ENCODE data around the gene IL1A. TPM values are rescaled to one million over a fixed set of nuclear protein-coding genes. Genes with fewer than 3 reads are reported as not detected.

IL1A gene
- total and polyA plus RNA-seq, 9 of the 15 experiments (the other 6 are each of a cell fraction or from before 2014, with no cell fraction given), result 0.03 to 0.27 (median 0.14) TPM; not detected in 2

DNA sequence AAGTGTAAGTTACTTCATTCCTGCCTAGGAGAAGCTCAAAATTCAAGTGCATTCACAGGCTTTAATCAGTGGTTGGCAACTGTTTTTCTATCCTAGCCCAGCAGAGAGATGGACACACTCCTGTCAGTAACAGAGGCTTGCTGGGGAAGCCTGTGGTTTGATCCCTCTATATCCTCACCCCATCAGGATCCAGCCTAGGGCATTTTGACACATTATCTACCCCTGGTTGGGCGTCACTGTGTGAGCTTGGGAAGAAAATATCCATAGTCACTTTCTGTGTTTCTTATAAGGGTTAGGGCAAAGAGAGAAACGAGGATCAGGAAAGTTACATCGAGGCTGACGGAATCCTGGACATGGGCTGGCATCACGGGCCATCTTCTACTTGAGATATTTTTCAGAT is 53.5 kb downstream of the IL1A start:
- WGBS (ENCODE audit: insufficient coverage, low coverage, missing lambda C conversion rate), result 68% methylated on average over 5 of the region's 5 CpGs
- no peak for FAIRE-seq

More for the DNA sequence above, 53.5 kb downstream of the IL1A start:
- CTCF ChIA-PET (ENCODE audit: low intra/inter-chr PET ratio), result no interaction called here
- Histone ChIP-seq H3K9me1 (ENCODE audit: control insufficient read depth, insufficient read depth, low read length) (no peaks in the 10 kb centered on the region), H3K27me3 (ENCODE audit: control insufficient read depth in 2 of 2, insufficient read depth in 2 of 2, low read length in 2 of 2) (no peaks in the 10 kb centered on the region), H3K4me1 (replicated peaks in 1 of 2; ENCODE audit: control insufficient read depth in 2 of 2, insufficient read depth in 2 of 2, low read length in 2 of 2) (peaks cover 27 to 35% of the 10 kb centered on the region in 2 experiments), H4K20me1 (replicated peaks; ENCODE audit: control insufficient read depth, insufficient read depth, low read length) (no peaks in the 10 kb centered on the region), H3K4me3 (no peak overlapping the region), H3K9me3 (replicated peaks; ENCODE audit: control insufficient read depth, insufficient read depth, low read depth, low read length) (no peaks in the 10 kb centered on the region), H3K9ac (ENCODE audit: insufficient read depth in 1 of 2, low read depth in 2 of 2, low read length in 2 of 2) (no peak overlapping the region), H2AFZ (ENCODE audit: low read depth, low read length) (no peak overlapping the region), H3K4me2 (ENCODE audit: insufficient read depth, low read length) (no peak overlapping the region), H3K27ac (ENCODE audit: extremely low read depth, low read depth, low read length) (no peak overlapping the region), H3K79me2 (ENCODE audit: control insufficient read depth, insufficient read depth, low read length) (no peaks in the 10 kb centered on the region), H3K36me3 (ENCODE audit: control insufficient read depth, insufficient read depth, low read length) (no peaks in the 10 kb centered on the region)
- DNase-seq (ENCODE audit: extremely low read depth in 1 of 4, low spot score in 3 of 4), result no peak
- BruUV-seq (replicated peaks), result no TSS peak
- in situ Hi-C loops (cut with MboI) (no loop called here), intact Hi-C loops (cut with micrococcal nuclease) (no loop called here)
- no peak for ATAC-seq
- POLR2A ChIA-PET, result no interaction called here
- TF ChIP-seq ZNF408 (CRISPR knock-in tag; IDR thresholded peaks at IDR 0.05; ENCODE audit: low read depth), result no peak
- no peak for TF ChIP-seq GABPA (tag; conservative IDR thresholded peaks at IDR 0.05; ENCODE audit: low read depth)
- no peak for TF ChIP-seq PRMT5 (CRISPR knock-in tag; IDR thresholded peaks at IDR 0.05)
- no peak for TF ChIP-seq ZNF134 (CRISPR knock-in tag; conservative IDR thresholded peaks at IDR 0.05)
- TF ChIP-seq HLTF (IDR thresholded peaks at IDR 0.05), result no peak
- no peak for TF ChIP-seq ZC3H11A (IDR thresholded peaks at IDR 0.05; ENCODE audit: low read depth, low read length)
- TF ChIP-seq TSC22D4 (tag; IDR thresholded peaks at IDR 0.05), result no peak
- TF ChIP-seq, protein P1, sequence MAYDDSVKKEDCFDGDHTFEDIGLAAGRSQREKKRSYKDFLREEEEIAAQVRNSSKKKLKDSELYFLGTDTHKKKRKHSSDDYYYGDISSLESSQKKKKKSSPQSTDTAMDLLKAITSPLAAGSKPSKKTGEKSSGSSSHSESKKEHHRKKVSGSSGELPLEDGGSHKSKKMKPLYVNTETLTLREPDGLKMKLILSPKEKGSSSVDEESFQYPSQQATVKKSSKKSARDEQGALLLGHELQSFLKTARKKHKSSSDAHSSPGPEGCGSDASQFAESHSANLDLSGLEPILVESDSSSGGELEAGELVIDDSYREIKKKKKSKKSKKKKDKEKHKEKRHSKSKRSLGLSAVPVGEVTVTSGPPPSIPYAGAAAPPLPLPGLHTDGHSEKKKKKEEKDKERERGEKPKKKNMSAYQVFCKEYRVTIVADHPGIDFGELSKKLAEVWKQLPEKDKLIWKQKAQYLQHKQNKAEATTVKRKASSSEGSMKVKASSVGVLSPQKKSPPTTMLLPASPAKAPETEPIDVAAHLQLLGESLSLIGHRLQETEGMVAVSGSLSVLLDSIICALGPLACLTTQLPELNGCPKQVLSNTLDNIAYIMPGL (CRISPR knock-in tag; IDR thresholded peaks at IDR 0.05), result no peak
- TF ChIP-seq EP300 (IDR thresholded peaks at IDR 0.05; ENCODE audit: low read length), result no peak
- no peak for TF ChIP-seq SMARCA5 (IDR thresholded peaks at IDR 0.05)
- TF ChIP-seq, protein P2, sequence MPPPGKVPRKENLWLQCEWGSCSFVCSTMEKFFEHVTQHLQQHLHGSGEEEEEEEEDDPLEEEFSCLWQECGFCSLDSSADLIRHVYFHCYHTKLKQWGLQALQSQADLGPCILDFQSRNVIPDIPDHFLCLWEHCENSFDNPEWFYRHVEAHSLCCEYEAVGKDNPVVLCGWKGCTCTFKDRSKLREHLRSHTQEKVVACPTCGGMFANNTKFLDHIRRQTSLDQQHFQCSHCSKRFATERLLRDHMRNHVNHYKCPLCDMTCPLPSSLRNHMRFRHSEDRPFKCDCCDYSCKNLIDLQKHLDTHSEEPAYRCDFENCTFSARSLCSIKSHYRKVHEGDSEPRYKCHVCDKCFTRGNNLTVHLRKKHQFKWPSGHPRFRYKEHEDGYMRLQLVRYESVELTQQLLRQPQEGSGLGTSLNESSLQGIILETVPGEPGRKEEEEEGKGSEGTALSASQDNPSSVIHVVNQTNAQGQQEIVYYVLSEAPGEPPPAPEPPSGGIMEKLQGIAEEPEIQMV (tag; conservative IDR thresholded peaks at IDR 0.05; ENCODE audit: low read depth), result no peak
- TF ChIP-seq POLR2H (tag; IDR thresholded peaks at IDR 0.05; ENCODE audit: low read depth), result no peak
- TF ChIP-seq RFX7 (CRISPR knock-in tag; IDR thresholded peaks at IDR 0.05), result no peak
- TF ChIP-seq, protein P3, sequence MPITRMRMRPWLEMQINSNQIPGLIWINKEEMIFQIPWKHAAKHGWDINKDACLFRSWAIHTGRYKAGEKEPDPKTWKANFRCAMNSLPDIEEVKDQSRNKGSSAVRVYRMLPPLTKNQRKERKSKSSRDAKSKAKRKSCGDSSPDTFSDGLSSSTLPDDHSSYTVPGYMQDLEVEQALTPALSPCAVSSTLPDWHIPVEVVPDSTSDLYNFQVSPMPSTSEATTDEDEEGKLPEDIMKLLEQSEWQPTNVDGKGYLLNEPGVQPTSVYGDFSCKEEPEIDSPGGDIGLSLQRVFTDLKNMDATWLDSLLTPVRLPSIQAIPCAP (CRISPR knock-in tag; IDR thresholded peaks at IDR 0.05; ENCODE audit: borderline replicate concordance), result no peak
- TF ChIP-seq, protein P4, sequence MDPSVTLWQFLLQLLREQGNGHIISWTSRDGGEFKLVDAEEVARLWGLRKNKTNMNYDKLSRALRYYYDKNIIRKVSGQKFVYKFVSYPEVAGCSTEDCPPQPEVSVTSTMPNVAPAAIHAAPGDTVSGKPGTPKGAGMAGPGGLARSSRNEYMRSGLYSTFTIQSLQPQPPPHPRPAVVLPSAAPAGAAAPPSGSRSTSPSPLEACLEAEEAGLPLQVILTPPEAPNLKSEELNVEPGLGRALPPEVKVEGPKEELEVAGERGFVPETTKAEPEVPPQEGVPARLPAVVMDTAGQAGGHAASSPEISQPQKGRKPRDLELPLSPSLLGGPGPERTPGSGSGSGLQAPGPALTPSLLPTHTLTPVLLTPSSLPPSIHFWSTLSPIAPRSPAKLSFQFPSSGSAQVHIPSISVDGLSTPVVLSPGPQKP (CRISPR knock-in tag; IDR thresholded peaks at IDR 0.05), result no peak
- TF ChIP-seq ETV1 (tag; conservative IDR thresholded peaks at IDR 0.05; ENCODE audit: low read depth), result no peak
- no peak for TF ChIP-seq TBL1XR1 (IDR thresholded peaks at IDR 0.05; ENCODE audit: low read length in 2 of 2)

Measured in K562 (cell line).